Upper lobe of left lung (tissue), 4 donors: ENCODE data around the gene PPP6R1.

Source experiments
- CTCF ChIP-seq, 6 experiments: fragments of 450-650 bp in 4 of 6; fragments of 200-600 bp in 2 of 6; sonication (generic) in 2 of 6; IDR thresholded peaks; one replicate each; pipeline ENCODE4 v1.5.1; 2016 to 2019; ENCODE audit warnings: antibody characterized with exemption in 6 of 6
- EP300 ChIP-seq, 4 donors: sonication (generic); formaldehyde crosslinking; IDR thresholded peaks; one replicate each; pipeline ENCODE4 v1.5.1; 2017; ENCODE audit warnings: antibody characterized with exemption in 4 of 4, control low read depth in 2 of 4

GRCh38 chr19:55188625-55189024 is 70.2 kb downstream of the PPP6R1 start:
- TF ChIP-seq CTCF (IDR thresholded peaks at IDR 0.05) = no peak
- no peak for TF ChIP-seq EP300 (IDR thresholded peaks at IDR 0.05)
